ENCODE measurements around the gene NUP62.
"Not testable (repeated sequence)": the region's sequence is repeated elsewhere in the genome, so short reads cannot be mapped to it uniquely, and the experiment has no call there.

NUP62 gene, protein sequence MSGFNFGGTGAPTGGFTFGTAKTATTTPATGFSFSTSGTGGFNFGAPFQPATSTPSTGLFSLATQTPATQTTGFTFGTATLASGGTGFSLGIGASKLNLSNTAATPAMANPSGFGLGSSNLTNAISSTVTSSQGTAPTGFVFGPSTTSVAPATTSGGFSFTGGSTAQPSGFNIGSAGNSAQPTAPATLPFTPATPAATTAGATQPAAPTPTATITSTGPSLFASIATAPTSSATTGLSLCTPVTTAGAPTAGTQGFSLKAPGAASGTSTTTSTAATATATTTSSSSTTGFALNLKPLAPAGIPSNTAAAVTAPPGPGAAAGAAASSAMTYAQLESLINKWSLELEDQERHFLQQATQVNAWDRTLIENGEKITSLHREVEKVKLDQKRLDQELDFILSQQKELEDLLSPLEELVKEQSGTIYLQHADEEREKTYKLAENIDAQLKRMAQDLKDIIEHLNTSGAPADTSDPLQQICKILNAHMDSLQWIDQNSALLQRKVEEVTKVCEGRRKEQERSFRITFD

DNA sequence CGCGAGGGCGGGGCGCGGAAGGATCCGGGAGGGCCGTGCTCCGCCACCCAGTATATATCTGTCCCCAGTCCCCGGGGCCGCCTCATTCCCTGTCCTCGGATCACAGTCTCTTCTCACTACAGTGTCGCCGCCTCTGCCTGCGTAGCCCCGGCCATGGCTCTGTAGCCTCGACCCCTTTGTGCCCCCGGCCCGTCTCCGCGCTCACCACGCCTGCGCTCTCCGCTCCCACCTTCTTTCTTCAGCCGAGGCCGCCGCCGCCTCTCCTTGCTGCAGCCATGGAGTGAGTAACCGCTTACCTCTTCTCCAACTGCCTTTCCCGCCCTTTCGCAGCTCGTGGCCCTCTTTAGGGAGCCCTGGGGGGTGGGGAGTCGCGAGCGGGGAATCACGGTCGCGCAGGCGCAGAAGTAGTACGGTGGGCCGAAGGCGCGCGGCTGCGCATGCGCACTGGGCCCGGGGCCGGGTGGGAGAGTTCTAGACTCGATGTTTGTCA, at the start of gene NUP62, which contains the start of gene ATF5:
Gene NUP62, minus strand, starts transcription at position 384 of the 490 bp plus-strand sequence. CDS start 19,697 bp downstream, outside the sequence.
Gene ATF5, plus strand, starts transcription at position 85 of the 490 bp plus-strand sequence. CDS start 1,646 bp downstream, outside the sequence.
- DNase-seq (ENCODE audit: low read depth in 2 of 2), result peak; percentile 92 to 95

DNA sequence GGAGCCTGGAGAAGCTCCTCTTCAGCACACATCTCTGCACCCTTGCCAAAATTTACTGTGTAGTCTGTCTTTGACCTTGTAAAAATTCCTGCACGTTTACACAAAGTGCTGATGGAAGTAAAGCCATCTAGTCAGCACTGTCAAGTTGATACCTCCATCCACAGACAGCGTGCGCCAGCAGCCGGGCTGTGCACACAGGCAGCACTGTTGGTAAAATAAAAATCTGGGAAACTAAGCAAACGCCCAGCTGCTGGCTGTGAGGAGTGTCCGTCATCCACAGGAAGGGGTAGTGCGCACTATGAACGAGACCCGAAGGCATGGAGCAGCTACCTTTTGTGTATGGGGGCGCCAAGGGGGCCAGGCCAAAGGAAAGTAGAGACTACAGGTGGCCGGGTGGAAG, 49.0 kb upstream of the NUP62 start:
- no peak for DNase-seq (ENCODE audit: low read depth in 2 of 2)

DNA sequence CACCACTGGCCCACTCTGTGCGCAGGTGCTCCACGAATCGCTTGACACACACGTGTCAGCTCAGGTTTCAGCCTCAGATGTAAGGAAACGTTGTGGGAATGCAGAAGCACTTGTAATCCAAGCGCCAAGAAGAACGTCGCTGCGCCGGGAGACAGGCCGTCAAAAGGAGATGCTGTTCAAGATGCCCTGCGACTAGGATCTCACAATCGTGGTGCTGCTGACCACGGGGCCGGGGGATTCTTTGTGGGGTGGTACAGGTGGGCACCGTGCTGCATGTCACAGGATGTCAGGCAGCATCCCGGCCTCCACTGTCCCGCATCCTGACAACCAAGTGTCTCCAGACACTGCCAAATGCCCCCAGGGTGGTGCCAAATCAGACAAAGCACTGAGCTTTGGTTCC, 48.6 kb upstream of the NUP62 start:
- DNase-seq (ENCODE audit: low read depth in 2 of 2), result no peak

- no peak for DNase-seq (ENCODE audit: low read depth in 2 of 2)
Observed at GRCh38 chr19:49977076-49977475, 47.8 kb upstream of the NUP62 start.

GRCh38 chr19:49976496-49976895, 47.2 kb upstream of the NUP62 start:
- DNase-seq (ENCODE audit: low read depth in 2 of 2), result no peak

GRCh38 chr19:49975051-49975450, 45.7 kb upstream of the NUP62 start:
- DNase-seq (ENCODE audit: low read depth in 2 of 2), result no peak

GRCh38 chr19:49973987-49974386, 44.7 kb upstream of the NUP62 start:
- DNase-seq (ENCODE audit: low read depth in 2 of 2), result no peak

GRCh38 chr19:49972841-49973240, 43.5 kb upstream of the NUP62 start:
- DNase-seq (ENCODE audit: low read depth in 2 of 2), result no peak

GRCh38 chr19:49971991-49972411, 42.7 kb upstream of the NUP62 start:
- no peak for DNase-seq (ENCODE audit: low read depth in 2 of 2)

DNA sequence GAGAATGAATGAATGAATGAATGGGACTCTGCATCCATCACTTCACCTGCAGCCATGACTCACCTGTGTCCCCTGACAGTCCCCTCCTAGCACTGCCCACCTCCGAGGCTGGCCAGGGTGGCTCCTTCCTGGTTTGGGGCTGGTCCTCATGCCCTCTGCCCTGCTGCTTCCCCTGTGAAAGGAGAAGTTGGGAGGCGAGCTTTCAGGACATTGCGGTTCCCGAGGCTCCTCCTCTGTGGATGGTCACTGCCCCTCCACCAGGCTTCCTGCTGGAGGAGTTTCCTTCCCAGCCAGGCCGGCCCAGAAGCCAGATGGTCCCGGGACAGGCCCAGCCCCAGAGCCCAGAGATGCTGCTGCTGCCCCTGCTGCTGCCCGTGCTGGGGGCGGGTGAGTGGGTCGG, 40.1 kb upstream of the NUP62 start:
- not testable (repeated sequence) for DNase-seq (ENCODE audit: low read depth in 2 of 2)

DNA sequence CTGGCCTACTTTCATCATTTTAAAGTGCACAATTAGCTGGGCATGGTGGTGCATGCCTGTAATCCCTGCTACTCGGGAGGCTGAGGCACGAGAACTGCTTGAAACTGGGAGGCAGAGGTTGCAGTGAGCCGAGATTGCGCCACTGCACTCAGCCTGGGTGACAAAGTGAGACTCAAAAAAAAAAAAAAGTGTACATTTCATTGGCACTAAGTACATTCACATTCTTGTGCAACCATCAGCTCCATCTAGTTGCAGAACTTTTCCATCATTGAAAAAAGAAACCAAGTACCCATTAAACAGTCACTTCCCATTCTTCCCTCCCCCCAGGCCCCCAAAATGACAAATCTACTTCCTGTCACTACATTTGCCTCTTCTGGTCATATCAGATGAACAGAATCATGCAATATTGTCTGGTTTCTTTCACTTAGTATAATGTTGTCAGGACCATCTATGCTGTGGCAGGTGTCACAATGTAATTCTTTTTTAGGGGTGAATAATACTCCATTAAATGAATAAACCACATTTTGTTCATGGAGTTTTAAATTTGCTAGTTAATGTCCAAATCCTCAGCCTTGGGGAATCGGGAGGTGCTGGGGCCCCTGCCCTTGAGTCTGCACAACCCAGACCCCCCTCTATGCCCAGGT, 39.1 kb upstream of the NUP62 start:
- DNase-seq (ENCODE audit: low read depth in 2 of 2), result no peak

- DNase-seq (ENCODE audit: low read depth in 2 of 2), result not testable (repeated sequence)
Observed at GRCh38 chr19:49960980-49961379, 31.7 kb upstream of the NUP62 start, which contains the start of gene SIGLEC11. Gene SIGLEC11, minus strand, starts transcription at chr19:49961172. Its CDS starts 91 bp downstream, at chr19:49961081.

DNA sequence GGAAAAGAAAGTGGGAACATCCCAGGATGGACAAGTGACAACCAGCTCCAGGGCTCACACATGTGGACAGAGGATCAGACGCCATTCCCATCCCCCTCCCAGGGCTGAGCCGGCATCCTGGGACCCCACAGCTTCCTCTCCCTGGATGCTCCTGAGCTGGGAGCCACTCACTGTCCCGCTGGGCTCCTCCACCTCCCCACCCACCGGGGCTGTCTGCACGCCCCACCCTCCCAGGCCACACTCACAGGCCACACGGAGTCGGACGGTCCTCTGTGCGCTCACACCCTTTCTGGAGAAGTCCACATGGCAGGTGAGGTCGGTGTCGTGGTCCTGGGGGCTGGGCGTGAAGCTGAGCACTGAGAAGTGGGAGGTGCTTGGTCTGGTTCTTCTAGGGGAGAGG, 30.6 kb upstream of the NUP62 start:
- not testable (repeated sequence) for DNase-seq (ENCODE audit: low read depth in 2 of 2)

DNA sequence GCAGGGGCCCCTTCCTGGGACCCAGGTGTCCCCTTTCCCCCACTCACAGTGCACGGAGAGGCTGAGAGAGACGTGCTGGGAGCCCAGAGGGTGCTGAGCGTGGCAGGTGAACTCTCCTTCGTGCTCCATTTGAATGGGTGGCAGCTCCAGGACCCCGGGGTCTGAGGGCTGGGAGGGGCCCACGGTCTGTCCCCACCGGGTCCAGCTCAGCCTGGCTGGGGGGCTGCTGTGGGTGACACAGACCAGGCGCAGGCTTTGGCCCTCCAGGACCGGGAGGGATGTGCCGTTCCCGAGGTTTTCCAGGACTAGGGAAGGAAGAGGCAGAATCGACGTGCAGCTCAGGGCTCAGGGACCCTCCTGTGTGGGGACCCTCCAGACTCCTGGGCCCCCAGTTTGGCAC, 29.3 kb upstream of the NUP62 start:
- DNase-seq (ENCODE audit: low read depth in 2 of 2), result not testable (repeated sequence)

GRCh38 chr19:49958144-49958543, 28.8 kb upstream of the NUP62 start:
- DNase-seq (ENCODE audit: low read depth in 2 of 2), result not testable (repeated sequence)

DNA sequence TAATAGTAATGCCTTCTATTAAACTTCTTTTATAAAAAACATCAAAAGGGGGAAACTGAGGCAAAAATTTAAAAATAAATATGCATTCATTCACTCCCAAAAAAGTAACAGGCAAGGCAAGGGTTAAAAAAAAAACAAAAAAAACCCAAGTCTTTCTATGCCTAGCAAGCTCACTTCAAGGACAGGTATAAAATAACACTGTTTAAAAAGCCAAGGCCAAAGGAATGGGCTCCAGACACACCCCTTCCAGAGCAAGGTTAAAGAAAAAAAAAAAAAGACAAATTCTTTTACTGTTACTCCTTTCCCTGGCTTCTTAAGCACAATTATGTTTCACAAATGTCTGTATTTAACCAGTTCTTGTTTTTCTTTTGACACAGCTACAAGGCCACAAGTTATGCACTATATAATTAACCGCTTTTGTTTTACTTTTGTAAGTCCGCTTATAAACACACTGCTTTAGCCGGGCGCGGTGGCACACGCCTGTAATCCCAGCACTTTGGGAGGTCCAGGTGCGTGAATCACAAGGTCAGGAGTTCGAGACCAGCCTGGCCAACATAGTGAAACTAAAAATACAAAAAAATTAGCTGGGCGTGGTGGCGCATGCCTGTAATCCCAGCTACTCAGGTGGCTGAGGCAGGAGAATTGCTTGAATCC, 28.1 kb upstream of the NUP62 start:
- DNase-seq (ENCODE audit: low read depth in 2 of 2), result no peak

GRCh38 chr19:49956115-49956495, 26.8 kb upstream of the NUP62 start:
- DNase-seq (ENCODE audit: low read depth in 2 of 2), result no peak

GRCh38 chr19:49954933-49955332, 25.6 kb upstream of the NUP62 start:
- no peak for DNase-seq (ENCODE audit: low read depth in 2 of 2)

DNA sequence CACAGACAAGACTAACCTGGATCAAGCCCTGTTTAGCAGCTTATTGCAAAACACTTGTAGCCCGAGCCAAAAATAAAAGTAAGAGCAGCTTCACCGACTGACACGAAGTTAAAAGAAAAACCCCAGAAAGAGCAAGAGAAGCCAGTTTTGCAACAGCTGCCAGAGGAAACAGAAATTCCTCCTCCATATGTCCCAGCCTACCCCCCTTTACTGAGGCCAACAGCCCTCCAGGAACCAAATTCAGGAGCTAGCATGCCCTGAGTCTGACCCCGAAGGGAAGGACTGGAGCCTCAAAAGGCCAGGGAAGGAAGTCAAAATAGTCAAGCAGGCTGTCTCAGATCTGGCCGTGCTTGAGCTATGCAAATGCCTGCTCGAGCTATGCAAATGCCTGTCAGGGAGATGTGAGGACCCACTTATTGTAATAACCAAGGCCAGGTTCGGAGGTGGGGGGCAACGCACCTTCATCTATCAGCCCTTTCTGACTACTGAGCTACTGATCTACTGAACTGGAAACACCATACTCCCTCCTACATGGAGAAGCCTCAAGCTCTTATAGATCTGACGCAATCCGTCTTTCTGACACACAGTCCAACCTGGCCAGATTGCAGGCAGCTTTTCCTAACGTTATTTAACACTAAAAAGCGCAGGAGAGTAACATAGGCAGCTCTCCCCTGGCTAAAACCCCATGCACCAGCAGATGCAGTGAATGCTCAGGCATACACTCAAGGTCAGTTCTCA, 25.0 kb upstream of the NUP62 start:
- DNase-seq (ENCODE audit: low read depth in 2 of 2), result no peak

DNA sequence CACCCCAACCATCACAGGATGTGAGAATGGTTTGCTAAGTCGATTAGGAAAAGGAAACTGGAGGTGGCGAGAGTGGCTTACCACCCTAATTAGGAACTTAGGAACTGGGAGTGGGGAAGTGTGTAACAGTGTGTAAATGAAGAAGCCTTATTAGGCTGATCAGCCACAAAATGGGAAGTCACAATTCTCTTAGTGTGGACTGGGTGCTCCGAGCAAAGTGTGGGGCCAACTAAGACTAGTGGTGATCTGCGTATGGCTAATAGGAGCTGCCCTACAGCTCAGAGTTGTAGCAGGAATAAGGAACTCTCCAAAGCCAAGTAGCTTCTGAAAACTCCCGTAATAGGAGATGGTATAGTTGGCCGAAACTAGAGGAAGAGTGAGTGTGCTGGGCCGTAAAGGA, 24.1 kb upstream of the NUP62 start:
- DNase-seq (ENCODE audit: low read depth in 2 of 2), result no peak

DNA sequence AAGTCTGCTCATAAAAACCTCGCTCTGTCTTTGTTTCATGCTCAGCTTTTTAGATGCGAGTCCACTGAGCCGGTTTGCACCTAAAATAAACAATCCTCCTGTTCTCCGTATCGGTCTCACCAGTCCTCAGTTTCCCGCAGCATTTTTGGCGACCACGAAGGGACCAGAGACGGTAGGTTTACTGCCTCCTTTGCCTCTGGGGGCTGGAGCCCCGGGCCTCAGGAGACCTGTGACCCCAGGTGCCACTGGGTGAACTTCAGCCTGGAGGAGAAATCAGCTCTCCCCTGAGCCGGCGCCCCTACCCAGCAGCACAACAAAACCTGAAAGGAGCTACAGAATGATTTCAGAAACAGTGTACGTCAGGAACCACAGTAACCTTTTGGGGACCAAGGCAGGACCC, 23.6 kb upstream of the NUP62 start:
- no peak for DNase-seq (ENCODE audit: low read depth in 2 of 2)

Measured in stimulated activated CD8-positive, alpha-beta memory T cell treated with anti-CD3 and anti-CD28 coated beads, Interleukin-2, amount 100 ng/mL, for 48 hours (primary cell).